ENCODE results near the gene P3H1.
"Not testable (repeated sequence)": the region's sequence is repeated elsewhere in the genome, so short reads cannot be mapped to it uniquely, and the experiment has no call there.

The P3H1 gene

GRCh38 chr1:42768172-42768571, 1.3 kb upstream of the P3H1 start:
- no peak for DNase-seq

- peak; percentile 38 for DNase-seq
These were observed 727 bp upstream of the P3H1 start for GRCh38 chr1:42767510-42768000.

- DNase-seq: peak; percentile 65
These were observed 742 bp downstream of the P3H1 start for GRCh38 chr1:42765832-42766740.

- DNase-seq: no peak
These were observed 1.6 kb downstream of the P3H1 start for GRCh38 chr1:42765269-42765668.

GRCh38 chr1:42762269-42762668, 4.6 kb downstream of the P3H1 start:
- DNase-seq: no peak

GRCh38 chr1:42761567-42761966, 5.3 kb downstream of the P3H1 start:
- no peak for DNase-seq

GRCh38 chr1:42759114-42759513, 7.7 kb downstream of the P3H1 start:
- DNase-seq: no peak

GRCh38 chr1:42758641-42759040, 8.2 kb downstream of the P3H1 start:
- no peak for DNase-seq

GRCh38 chr1:42757892-42758275, 8.9 kb downstream of the P3H1 start:
- no peak for DNase-seq

GRCh38 chr1:42756956-42757891, 9.6 kb downstream of the P3H1 start:
- peak; percentile 38 for DNase-seq

GRCh38 chr1:42753070-42753469, 13.8 kb downstream of the P3H1 start:
- DNase-seq: no peak

GRCh38 chr1:42752284-42752683, 14.5 kb downstream of the P3H1 start:
- no peak for DNase-seq

GRCh38 chr1:42751511-42752070, 15.2 kb downstream of the P3H1 start:
- not testable (repeated sequence) for DNase-seq

- no peak for DNase-seq
These were observed 16.8 kb downstream of the P3H1 start for GRCh38 chr1:42750041-42750440.

GRCh38 chr1:42748461-42749410, 18.1 kb downstream of the P3H1 start:
- DNase-seq: no peak

- DNase-seq: no peak
These were observed 18.8 kb downstream of the P3H1 start for GRCh38 chr1:42748021-42748420.

- DNase-seq: peak; percentile 10
These were observed 19.7 kb downstream of the P3H1 start for GRCh38 chr1:42747125-42747524.

- DNase-seq: no peak
These were observed 20.3 kb downstream of the P3H1 start for GRCh38 chr1:42746436-42747105.

GRCh38 chr1:42745851-42746250, 21.0 kb downstream of the P3H1 start:
- no peak for DNase-seq

- no peak for DNase-seq
These were observed 22.7 kb downstream of the P3H1 start for GRCh38 chr1:42744148-42744413.

GRCh38 chr1:42743317-42744147, 23.3 kb downstream of the P3H1 start:
- no peak for DNase-seq

Data from NCI-H345 (cell line).